ENCODE results near the gene SLAMF9. TPM values are rescaled to one million over a fixed set of nuclear protein-coding genes. Genes with fewer than 3 reads are reported as not detected.

Gene SLAMF9
- total RNA-seq, 1 experiment from 2014 or later = 0.36 TPM

DNA sequence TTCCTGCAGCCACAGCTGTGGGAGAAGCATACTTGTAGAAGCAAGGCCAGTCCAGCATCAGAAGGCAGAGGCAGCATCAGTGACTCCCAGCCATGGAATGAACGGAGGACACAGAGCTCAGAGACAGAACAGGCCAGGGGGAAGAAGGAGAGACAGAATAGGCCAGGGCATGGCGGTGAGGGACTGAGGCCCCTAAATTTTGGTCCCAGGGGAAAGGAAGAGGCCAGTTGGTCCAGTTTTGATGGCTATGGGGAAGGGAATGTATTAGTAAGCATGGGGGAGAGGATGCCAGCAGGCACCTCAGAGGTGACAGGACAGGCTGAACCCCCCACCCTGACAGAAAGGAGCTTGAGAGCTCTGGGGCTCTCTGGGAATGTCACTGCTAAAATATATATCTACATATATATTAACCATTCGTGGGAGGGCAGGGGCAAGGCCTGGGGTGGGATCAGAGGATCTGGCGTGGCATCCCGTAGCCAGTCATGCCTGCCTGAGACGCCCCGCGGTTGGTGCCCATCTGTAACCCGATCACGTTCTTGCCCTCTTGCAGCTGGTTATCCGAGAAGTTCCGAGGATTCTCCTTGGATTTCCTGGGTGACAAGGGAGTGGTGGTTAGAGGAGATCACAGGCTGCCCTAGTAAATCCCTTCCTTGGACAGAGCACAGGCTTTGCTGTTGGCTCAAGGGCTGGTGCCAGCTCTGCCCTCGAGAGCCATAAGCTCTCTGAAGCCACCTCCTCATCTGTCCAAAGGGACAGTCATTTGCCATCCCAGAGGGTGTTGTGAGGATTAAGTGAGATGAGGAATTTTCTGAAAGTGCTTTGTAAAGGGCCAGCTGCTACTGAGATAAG is 35.5 kb downstream of the SLAMF9 start:
- Histone ChIP-seq H3K4me1 (peaks cover 84% of the 10 kb centered on the region), H3K27me3 (replicated peaks; ENCODE audit: control insufficient read depth, insufficient read depth, low read length) (no peaks in the 10 kb centered on the region), H3K4me3 (ENCODE audit: low read depth, low read length) (no peak overlapping the region), H3K36me3 (ENCODE audit: control insufficient read depth, insufficient read depth, low read length) (peaks cover 4% of the 10 kb centered on the region), H3K9me3 (no peaks in the 10 kb centered on the region)
- no peak for DNase-seq
- Mint-ChIP-seq H3K4me1 (ENCODE audit: low read depth, unreplicated experiment) (peaks cover 71% of the 10 kb centered on the region), H3K27ac (ENCODE audit: unreplicated experiment) (peak overlapping the region; percentile 0), H3K4me3 (ENCODE audit: unreplicated experiment) (no peak overlapping the region), H3K27me3 (ENCODE audit: insufficient read depth, unreplicated experiment) (no peaks in the 10 kb centered on the region), H3K36me3 (ENCODE audit: insufficient read depth, unreplicated experiment) (peaks cover 86% of the 10 kb centered on the region), H3K9me3 (ENCODE audit: unreplicated experiment) (no peaks in the 10 kb centered on the region)
- intact Hi-C loops (cut with micrococcal nuclease; ENCODE audit: unreplicated experiment) = no loop called here
- ChIA-PET CTCF (interaction anchor here (1.0 kb wide), 1 partner anchor 120 kb away, joined by 3 read pairs; no protein-coding TSS in a partner anchor), POLR2A (no interaction called here)
- TSS peak; percentile 6 for BruUV-seq (replicated peaks)
- TF ChIP-seq, protein P1, sequence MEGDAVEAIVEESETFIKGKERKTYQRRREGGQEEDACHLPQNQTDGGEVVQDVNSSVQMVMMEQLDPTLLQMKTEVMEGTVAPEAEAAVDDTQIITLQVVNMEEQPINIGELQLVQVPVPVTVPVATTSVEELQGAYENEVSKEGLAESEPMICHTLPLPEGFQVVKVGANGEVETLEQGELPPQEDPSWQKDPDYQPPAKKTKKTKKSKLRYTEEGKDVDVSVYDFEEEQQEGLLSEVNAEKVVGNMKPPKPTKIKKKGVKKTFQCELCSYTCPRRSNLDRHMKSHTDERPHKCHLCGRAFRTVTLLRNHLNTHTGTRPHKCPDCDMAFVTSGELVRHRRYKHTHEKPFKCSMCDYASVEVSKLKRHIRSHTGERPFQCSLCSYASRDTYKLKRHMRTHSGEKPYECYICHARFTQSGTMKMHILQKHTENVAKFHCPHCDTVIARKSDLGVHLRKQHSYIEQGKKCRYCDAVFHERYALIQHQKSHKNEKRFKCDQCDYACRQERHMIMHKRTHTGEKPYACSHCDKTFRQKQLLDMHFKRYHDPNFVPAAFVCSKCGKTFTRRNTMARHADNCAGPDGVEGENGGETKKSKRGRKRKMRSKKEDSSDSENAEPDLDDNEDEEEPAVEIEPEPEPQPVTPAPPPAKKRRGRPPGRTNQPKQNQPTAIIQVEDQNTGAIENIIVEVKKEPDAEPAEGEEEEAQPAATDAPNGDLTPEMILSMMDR (IDR thresholded peaks at IDR 0.05; ENCODE audit: insufficient read depth in 1 of 2, low read depth in 1 of 2, low read length in 1 of 2, severe bottlenecking in 1 of 2, unreplicated experiment in 1 of 2) = no peak

DNA sequence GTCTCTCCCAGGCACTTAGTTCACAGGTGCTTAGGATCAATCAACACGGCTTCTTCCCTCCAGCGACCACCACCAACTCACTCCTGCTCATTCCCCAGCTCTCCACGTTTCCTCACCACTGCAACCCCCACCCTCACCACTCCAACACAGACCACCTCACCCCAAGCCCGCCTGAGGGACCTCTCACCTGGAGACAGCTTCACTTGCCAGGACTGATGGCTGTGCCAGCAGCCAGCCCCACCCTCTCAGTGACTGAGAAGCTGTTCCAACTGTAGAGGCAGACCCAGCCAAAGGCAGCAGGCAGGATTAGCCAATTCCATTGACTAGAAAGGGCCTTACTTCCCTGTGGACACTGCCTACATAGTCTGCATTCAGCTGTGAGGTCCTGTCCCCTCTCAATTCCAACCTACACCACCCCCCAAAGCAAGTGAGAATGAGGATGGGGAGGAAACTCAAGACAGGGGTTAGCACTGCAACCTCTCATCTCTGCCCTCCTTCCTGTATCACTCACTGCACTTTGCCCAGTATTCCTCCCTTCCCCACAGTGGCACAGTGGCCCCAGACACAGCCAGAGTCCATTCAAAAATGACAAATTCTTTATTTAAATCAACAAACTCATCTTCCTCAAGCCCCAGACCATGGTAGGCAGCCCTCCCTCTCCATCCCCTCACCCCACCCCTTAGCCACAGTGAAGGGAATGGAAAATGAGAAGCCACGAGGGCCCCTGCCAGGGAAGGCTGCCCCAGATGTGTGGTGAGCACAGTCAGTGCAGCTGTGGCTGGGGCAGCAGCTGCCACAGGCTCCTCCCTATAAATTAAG is 36.3 kb downstream of the SLAMF9 start:
- intact Hi-C loops (cut with micrococcal nuclease; ENCODE audit: unreplicated experiment) = no loop called here
- POLR2A ChIA-PET = no interaction called here
- Histone ChIP-seq H3K4me1 (peaks cover 84% of the 10 kb centered on the region), H3K36me3 (ENCODE audit: control insufficient read depth, insufficient read depth, low read length) (peaks cover 4% of the 10 kb centered on the region), H3K9me3 (no peaks in the 10 kb centered on the region), H3K27me3 (replicated peaks; ENCODE audit: control insufficient read depth, insufficient read depth, low read length) (no peaks in the 10 kb centered on the region), H3K4me3 (ENCODE audit: low read depth, low read length) (no peak overlapping the region)
- TF ChIP-seq, protein P1 (IDR thresholded peaks at IDR 0.05; ENCODE audit: insufficient read depth in 1 of 2, low read depth in 1 of 2, low read length in 1 of 2, severe bottlenecking in 1 of 2, unreplicated experiment in 1 of 2) = no peak
- CTCF ChIA-PET = interaction anchor here (1.0 kb wide), 1 partner anchor 119 kb away, joined by 3 read pairs; no protein-coding TSS in a partner anchor
- no peaks in the 10 kb centered on the region for H3K27me3 Mint-ChIP-seq (ENCODE audit: insufficient read depth, unreplicated experiment)
- peaks cover 70% of the 10 kb centered on the region for H3K4me1 Mint-ChIP-seq (ENCODE audit: low read depth, unreplicated experiment)
- H3K9me3 Mint-ChIP-seq (ENCODE audit: unreplicated experiment) = no peaks in the 10 kb centered on the region
- BruUV-seq (replicated peaks) = no TSS peak
- peaks cover 82% of the 10 kb centered on the region for H3K36me3 Mint-ChIP-seq (ENCODE audit: insufficient read depth, unreplicated experiment)
- DNase-seq = no peak
- peak overlapping the region; percentile 88 for H3K27ac Mint-ChIP-seq (ENCODE audit: unreplicated experiment)
- no peak overlapping the region for H3K4me3 Mint-ChIP-seq (ENCODE audit: unreplicated experiment)

Data from Caco-2 (cell line).